Measurements from ENCODE around the gene BOK. TPM values are rescaled to one million over a fixed set of nuclear protein-coding genes. Genes with fewer than 3 reads are reported as not detected.
"Not testable (repeated sequence)": the region's sequence is repeated elsewhere in the genome, so short reads cannot be mapped to it uniquely, and the experiment has no call there.

Gene BOK
- total and polyA plus RNA-seq, 2 of the 13 experiments (the other 11 are each of a cell fraction or from before 2014, with no cell fraction given): 35.5 to 39.2 TPM

- 100% methylated on average over 2 of the region's 2 CpGs for WGBS (ENCODE audit: low lambda C conversion rate)
- no peak for FAIRE-seq
- no peak for DNase-seq (ENCODE audit: low spot score)
- POLR2A ChIA-PET: no interaction called here
- BruUV-seq (replicated peaks): no TSS peak
- Histone ChIP-seq H3K27me3 (ENCODE audit: control insufficient read depth in 1 of 2, insufficient read depth in 2 of 2, low read length in 2 of 2) (no peaks in the 10 kb centered on the region), H3K4me2 (ENCODE audit: low read depth, low read length) (no peak overlapping the region), H3K27ac (ENCODE audit: extremely low read length, insufficient read depth, low read length) (no peak overlapping the region), H3K9ac (ENCODE audit: insufficient read depth, low read depth, low read length) (no peak overlapping the region), H3K79me2 (ENCODE audit: insufficient read depth, low read length) (no peaks in the 10 kb centered on the region), H2AFZ (ENCODE audit: low read length) (no peak overlapping the region), H3K36me3 (replicated peaks in 1 of 2; ENCODE audit: control insufficient read depth in 1 of 2, insufficient read depth in 2 of 2, low read length in 2 of 2) (peaks cover 32 to 65% of the 10 kb centered on the region in 2 experiments), H3K4me3 (replicated peaks in 1 of 3; ENCODE audit: insufficient read depth in 1 of 3, low read depth in 2 of 3, low read length in 3 of 3) (no peak overlapping the region), H4K20me1 (ENCODE audit: insufficient read depth, low read length) (no peaks in the 10 kb centered on the region), H3K9me3 (ENCODE audit: low read length) (peaks cover 22% of the 10 kb centered on the region), H3K4me1 (ENCODE audit: insufficient read depth, low read length) (no peaks in the 10 kb centered on the region)
- CTCF ChIA-PET (ENCODE audit: low intra/inter-chr PET ratio, low total read pairs): no interaction called here
- TF ChIP-seq PAF1 (CRISPR knock-in tag; IDR thresholded peaks at IDR 0.05) (no peak), ZFP82 (CRISPR knock-in tag; IDR thresholded peaks at IDR 0.05; ENCODE audit: borderline replicate concordance) (peak; percentile 32; the same call in 1 of the 2 replicates), CHD4 (IDR thresholded peaks at IDR 0.05; ENCODE audit: borderline replicate concordance, low read length) (peak; percentile 90; the same call in 1 of the 2 replicates), TIGD3 (CRISPR knock-in tag; IDR thresholded peaks at IDR 0.05; ENCODE audit: borderline replicate concordance) (no peak), ZNF563 (CRISPR knock-in tag; IDR thresholded peaks at IDR 0.05) (no peak), ZNF280D (CRISPR knock-in tag; IDR thresholded peaks at IDR 0.05) (peak; percentile 91)
- in situ Hi-C loops (cut with HindIII; ENCODE audit: extremely low pct_ligation_motif_present, low pct_unique_long_range_greater_than_20kb) (no loop called here), intact Hi-C loops (cut with micrococcal nuclease; ENCODE audit: unreplicated experiment) (no loop called here)
- ATAC-seq: no peak
Observed at GRCh38 chr2:241586564-241587264, 28.2 kb downstream of the BOK start.

- H3K36me3 ChIP-seq (replicated peaks in 1 of 2; ENCODE audit: control insufficient read depth in 1 of 2, insufficient read depth in 2 of 2, low read length in 2 of 2): peaks cover 33 to 60% of the 10 kb centered on the region in 2 experiments
- peaks cover 22% of the 10 kb centered on the region for H3K9me3 ChIP-seq (ENCODE audit: low read length)
- H3K27ac ChIP-seq (ENCODE audit: extremely low read length, insufficient read depth, low read length); intact Hi-C loops (cut with micrococcal nuclease; ENCODE audit: unreplicated experiment); ATAC-seq; in situ Hi-C loops (cut with HindIII; ENCODE audit: extremely low pct_ligation_motif_present, low pct_unique_long_range_greater_than_20kb); CTCF ChIA-PET (ENCODE audit: low intra/inter-chr PET ratio, low total read pairs); H3K27me3 ChIP-seq (ENCODE audit: control insufficient read depth in 1 of 2, insufficient read depth in 2 of 2, low read length in 2 of 2); H2AFZ ChIP-seq (ENCODE audit: low read length); BruUV-seq (replicated peaks); H3K4me1 ChIP-seq (ENCODE audit: insufficient read depth, low read length); H4K20me1 ChIP-seq (ENCODE audit: insufficient read depth, low read length); FAIRE-seq; H3K4me2 ChIP-seq (ENCODE audit: low read depth, low read length); DNase-seq (ENCODE audit: low spot score); H3K9ac ChIP-seq (ENCODE audit: insufficient read depth, low read depth, low read length); H3K4me3 ChIP-seq (replicated peaks in 1 of 3; ENCODE audit: insufficient read depth in 1 of 3, low read depth in 2 of 3, low read length in 3 of 3); H3K79me2 ChIP-seq (ENCODE audit: insufficient read depth, low read length): not testable (repeated sequence)
- WGBS (ENCODE audit: low lambda C conversion rate): 83% methylated on average over 17 of the region's 17 CpGs
- POLR2A ChIA-PET: interaction anchor here (1.2 kb wide), 1 partner anchor 9 kb away, joined by 3 read pairs; no protein-coding TSS in a partner anchor
Observed at GRCh38 chr2:241589863-241590262, 31.3 kb downstream of the BOK start.
